Stimulated activated CD4-positive, alpha-beta T cell treated with anti-CD3 and anti-CD28 coated beads, Interleukin-1b, Interleukin-23, amount 100 ng/mL, for 48 hours (primary cell): Measurements from ENCODE around the gene FAM118B.
"Not testable (repeated sequence)": the region's sequence is repeated elsewhere in the genome, so short reads cannot be mapped to it uniquely, and the experiment has no call there.

Source experiments
- DNase-seq: peaks from one replicate; pipeline ENCODE4 v3.0.0-alpha.2; 2020

The FAM118B gene

GRCh38 chr11:126277780-126278179 is 66.2 kb downstream of the FAM118B start:
- no peak for DNase-seq

DNA sequence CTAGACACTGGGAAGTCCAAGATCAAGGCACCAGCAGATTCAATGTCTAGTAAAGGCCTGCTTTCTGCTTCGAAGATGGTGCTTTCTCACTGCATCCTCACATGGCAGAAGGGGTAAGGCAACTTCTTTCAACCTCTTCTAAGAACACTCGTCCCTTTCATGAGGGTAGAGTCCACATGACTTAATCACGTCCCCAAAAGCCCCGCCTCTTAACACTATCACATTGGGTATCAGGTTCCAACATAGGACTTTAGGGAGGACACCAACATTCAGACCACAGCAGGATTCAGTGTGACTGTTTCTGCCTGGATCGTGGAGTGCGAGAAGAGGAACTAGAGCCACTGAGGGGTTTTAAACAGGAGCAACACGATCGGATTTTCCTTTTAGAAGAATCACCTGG is 67.6 kb downstream of the FAM118B start:
- no peak for DNase-seq

DNA sequence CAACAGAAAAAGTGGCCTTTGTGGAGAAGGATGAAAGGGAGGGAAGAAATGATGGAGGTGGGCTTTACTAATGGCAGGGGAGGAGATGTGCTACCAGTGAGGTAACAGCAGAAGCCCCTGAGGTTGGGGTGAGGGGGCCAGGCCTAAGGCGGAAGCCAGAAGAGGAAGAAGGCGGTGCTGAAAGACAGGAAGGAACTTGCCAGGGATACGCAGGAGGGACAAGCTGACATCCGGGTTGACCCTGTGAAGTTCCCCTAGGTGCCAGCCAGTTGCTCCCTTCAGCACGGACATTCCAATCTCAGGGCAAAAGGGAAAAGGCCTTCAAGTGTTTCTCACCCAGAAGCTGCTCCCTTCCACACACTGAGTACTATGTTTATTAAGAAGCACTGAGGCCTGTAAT is 69.0 kb downstream of the FAM118B start:
- no peak for DNase-seq

DNA sequence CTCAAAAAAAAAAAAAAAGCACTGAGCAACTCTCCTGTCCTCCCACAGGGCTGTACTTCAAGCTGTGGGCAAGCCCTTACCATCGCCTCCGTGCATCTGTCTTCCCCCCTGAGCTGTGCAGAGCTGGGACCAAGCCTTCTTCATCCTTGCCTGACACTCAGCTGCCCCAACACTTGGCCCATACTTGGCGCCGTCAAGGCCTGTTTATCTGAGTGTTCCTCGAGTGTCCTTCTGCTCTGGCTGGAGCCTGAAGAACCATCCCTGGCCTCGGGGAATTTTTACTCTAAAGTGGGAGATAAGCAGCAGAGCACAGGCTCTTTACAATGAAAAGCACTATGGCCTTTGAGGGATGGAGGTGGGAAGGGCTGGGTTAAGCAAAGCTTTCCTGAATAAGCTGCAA is 69.7 kb downstream of the FAM118B start:
- DNase-seq = no peak

DNA sequence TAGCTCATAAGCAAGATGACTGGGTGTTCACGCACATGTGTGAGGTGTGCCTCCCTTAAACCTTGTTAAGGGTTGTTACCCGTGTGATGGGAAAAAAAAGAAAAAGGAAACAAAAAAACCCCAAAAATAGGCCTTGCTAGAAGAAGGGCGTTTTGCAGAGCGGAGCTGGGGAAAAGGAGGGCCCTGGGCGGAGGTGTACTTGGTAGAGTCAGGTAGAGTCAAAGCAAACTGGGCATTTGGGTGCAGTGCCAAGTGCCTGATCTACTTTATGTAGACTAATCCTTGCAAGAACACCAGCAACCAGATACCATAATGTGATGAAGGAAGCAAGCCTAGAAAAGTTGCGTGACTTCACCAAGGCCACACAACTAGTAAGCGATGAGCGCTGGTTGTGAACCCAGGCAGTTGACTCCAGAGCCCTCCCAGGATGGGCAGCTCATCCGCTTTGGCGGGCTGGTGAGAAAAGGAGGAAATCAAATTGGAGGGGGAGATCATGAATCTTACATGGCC is 70.1 kb downstream of the FAM118B start:
- DNase-seq = no peak

GRCh38 chr11:126282361-126282735 is 70.8 kb downstream of the FAM118B start:
- DNase-seq = peak; percentile 33

GRCh38 chr11:126282736-126283591 is 71.4 kb downstream of the FAM118B start, which contains the start of gene TIRAP:
Gene TIRAP, plus strand, starts transcription at chr11:126283093. Its CDS starts 7,802 bp downstream, at chr11:126290895.
- DNase-seq = peak; percentile 58

GRCh38 chr11:126284829-126285228 is 73.2 kb downstream of the FAM118B start:
- DNase-seq = peak; percentile 90

GRCh38 chr11:126288237-126288636 is 76.7 kb downstream of the FAM118B start:
- no peak for DNase-seq

- DNase-seq = no peak
Observed at GRCh38 chr11:126290887-126291286, 79.3 kb downstream of the FAM118B start.

DNA sequence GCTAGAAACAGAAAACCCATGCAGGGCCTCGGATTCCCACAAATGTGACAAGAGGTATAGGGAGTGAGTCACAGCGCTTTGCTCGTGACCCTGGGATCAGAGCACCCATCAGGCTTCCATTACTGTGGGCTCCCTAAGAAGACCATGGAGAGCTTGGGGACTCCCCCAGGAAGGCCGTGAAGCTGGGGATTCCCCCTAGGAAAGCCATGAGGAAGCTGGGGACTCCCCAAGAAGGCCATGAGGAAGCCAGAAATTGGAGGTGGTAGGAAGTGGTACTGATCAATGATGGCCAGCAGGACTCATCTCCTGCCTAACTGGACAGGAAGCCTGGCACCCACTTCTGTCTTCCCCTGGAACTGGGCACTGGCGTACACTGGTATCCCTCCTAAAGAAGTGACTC is 82.1 kb downstream of the FAM118B start:
- no peak for DNase-seq

DNA sequence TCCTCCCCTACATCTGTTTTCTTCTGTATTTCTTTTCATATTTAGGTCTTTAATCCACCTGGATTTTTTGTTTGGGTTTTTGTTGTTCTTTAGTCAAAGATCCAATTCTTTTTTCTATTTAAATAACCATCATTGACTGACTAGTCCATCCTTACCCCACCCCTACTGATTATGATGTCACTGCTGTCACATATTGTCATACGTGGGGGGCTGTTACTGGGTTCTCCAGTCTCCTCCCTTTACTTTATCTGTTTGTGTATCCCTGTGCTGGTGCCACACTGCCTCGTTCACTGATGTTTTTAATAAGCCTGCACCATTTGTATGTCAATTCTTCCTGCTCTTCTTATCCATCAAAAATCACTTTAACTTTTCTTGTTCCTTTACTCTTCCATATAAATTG is 85.4 kb downstream of the FAM118B start:
- DNase-seq = no peak

DNA sequence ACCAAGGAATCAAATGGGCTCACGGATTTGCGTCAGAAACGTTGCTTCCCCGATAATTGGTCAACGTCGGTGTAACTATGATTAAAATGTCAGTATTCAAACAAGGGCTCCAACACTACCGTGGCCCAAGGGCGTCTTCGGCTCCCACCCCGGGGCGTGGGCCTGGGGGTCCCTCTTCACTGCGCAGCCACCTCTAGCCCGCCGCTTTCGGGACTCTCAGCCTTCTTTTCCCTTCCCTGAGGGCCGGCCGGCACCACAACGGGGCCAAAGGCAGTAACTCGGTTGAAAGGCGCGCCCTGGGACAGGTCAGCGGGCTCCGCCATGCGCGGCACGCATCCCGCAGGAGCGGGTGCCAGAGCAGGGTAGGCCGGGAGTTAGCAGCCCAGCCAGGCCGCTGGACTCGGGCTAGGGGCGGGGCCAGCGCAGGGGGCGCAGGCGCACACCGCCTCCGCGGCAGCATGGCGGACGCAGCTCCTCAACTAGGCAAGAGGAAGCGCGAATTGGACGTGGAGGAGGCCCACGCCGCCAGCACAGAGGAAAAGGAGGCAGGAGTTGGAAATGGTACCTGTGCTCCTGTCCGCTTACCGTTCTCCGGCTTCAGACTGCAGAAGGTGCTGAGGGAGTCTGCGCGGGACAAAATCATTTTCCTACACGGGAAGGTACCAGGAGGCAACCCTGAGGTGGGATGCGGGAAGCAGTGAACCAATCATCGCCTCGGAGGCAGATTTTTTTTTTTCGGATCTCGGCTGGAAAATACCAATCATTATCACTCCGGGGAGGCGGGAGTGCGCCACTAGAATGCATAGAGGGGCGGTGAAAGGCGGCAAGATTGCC is 92.3 kb downstream of the FAM118B start, which contains the start of gene DCPS:
TSS of gene DCPS (plus strand) at position 438 of the 834 bp plus-strand sequence. CDS start at position 459, 21 bp downstream.
- DNase-seq = peak; percentile 87

DNA sequence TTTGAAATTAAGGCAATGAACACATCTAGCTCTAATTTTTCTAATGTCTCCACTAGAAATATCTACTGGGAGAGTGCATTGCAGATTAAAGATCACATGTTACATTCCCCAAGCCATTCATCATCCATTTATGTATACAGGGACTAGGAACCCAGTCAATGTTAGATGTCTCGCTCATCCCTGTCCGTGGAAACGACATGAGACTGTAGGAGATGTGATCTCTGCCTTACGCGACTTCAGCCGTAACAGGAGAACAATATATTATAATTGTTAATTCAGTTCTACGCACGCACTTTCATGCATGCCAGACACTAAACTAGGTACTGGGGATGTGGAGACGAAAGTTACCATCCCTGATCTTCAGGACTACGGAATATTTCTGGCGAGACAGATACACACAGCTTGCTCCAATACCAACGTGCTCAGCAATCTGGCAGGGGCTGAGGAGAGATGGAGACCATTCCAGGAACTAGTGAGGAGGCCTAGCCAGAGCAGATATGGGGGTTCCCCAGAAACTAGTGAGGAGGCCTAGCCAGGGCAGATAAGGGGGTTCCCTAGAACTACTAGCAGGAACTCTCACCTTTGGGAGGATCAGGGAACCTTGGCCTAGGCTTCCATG is 93.0 kb downstream of the FAM118B start:
- no peak for DNase-seq

DNA sequence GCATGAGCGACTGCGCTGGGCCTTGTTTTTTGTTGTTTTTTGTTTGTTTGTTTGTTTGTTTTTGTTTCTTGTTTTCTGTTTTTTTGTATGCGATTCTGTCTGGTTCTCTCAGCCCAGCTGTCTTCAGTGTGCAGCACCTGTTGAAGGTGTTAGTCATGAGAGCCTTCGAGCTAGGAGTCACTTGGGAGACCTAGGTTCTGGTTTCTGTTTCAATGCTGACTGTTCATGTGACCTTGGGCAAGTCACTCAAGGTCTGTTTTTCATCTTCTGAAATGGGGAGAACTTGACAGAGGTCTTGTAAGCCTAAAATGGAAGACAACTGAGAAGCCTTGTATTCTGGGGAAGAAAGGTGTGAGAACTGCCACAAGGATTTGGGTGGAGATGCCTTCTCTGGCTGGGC is 94.1 kb downstream of the FAM118B start:
- DNase-seq = peak; percentile 52

DNA sequence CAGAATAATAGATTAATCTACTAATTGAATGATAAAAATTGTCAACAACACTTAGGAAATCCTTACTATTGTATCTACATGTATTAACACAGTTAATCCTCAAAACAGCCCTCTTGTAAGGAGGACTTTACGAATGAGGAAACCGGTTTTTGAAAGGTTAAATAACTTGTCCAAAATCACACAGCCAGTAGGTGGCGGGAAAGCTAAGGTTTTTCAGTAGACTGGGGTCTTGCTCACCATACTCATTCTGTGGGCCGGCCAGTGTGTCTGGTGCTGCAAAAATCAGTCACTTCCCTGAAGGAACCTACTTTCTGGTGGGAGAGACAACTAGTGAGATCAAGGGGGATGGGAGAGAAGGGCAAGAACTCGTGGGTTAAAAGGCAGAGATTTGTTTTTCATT is 96.1 kb downstream of the FAM118B start:
- no peak for DNase-seq

- DNase-seq = no peak
Observed at GRCh38 chr11:126308271-126308671, 96.7 kb downstream of the FAM118B start.

DNA sequence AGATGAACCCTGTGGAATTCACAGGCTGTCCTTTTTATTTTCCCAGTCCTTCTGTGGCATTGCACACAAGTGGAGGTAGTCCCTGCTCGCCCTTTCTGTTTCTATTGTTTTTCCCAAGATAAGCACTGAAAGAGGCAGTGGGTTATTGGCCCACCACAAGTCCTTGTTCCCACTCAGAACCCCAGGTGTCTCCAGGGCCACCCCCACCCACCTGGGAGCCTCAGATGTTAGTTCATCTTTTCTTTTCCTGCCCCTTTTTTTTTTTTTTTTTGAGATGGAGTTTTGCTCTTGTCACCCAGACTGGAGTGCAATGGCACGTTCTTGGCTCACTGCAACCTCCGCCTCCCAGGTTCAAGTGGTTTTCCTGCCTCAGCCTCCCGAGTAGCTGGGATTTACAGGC is 97.2 kb downstream of the FAM118B start:
- DNase-seq = not testable (repeated sequence)

DNA sequence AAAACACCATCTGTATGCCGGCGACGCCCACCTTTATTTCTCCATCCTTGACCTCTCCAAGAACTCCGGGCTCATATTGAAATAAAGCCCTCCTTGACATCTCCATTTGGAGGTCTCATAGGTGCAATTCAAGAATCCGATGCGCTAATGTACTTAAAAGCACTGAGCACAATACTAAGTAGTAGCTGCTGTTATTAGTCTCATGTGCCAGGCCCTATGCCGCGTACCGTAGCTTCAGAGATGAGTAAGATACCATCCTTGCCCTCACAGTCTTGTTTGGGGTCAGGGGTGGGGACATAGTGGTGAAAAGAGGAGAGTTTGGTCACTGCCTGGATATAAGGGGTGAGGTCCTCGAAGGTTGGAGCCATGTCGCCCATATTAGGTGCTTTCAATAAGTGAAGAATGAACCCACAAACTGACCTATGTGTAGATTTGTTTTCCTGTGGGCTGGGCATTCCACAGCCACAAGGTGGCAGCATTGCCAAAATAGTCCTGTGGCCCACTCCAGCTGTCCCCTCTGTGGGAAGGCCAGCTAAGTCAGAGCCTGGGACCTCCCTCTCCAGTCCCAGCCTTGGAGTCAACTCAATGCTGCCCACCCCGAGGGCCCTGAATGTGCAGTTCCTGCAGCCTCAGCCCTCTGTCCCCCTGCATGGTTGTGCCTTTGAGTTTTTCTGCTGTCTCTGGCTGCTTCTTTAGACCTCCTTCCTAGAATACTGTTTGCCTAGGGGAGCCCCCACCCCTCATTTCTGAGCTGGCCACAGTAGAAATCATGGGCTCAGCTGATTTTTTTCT is 98.8 kb downstream of the FAM118B start:
- peak; percentile 55 for DNase-seq

DNA sequence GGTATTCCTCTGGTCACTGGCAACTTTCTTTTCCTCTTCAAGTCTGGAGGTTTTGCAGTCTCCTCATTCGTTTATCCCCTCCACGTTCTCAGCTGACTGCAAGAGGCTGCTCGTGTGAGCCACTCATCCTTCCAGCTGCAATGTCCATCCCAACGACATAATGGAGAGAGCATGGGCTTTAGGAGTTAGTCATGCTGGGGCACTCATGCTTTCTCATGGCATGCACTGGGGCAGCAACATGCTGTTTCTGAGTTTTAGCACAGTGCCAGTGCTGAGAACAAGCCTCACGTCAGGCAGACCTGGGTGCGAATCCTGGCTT is 99.4 kb downstream of the FAM118B start:
- DNase-seq = no peak

GRCh38 chr11:126311401-126312291 is 100.1 kb downstream of the FAM118B start:
- no peak for DNase-seq
